Measurements from ENCODE around the gene CTDP1. TPM values are rescaled to one million over a fixed set of nuclear protein-coding genes. Genes with fewer than 3 reads are reported as not detected.
"Not testable (repeated sequence)": the region's sequence is repeated elsewhere in the genome, so short reads cannot be mapped to it uniquely, and the experiment has no call there.

The CTDP1 gene
- total RNA-seq, 1 experiment from 2014 or later: 12.4 TPM

DNA sequence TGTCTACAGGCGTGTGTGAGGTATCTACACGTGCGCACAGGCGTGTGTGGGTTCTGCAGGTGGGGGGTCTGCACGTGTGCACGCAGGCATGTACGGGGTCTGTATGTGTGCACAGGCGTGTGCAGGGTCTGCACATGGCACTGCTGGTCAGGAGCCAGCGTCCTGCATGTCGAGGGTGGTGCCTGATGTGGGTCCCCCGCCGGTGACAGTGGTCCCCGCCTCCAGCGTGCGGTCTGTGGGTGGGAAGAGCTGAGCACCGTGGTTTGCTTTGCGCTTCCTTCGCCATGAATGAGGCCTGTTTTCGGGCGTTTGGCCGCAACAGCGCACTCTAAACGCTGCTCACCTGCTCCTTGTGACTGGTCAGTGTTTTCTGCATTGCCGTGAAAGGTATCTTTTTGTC, 57.2 kb downstream of the CTDP1 start:
- no peak for DNase-seq (ENCODE audit: extremely low read depth, low read depth)

DNA sequence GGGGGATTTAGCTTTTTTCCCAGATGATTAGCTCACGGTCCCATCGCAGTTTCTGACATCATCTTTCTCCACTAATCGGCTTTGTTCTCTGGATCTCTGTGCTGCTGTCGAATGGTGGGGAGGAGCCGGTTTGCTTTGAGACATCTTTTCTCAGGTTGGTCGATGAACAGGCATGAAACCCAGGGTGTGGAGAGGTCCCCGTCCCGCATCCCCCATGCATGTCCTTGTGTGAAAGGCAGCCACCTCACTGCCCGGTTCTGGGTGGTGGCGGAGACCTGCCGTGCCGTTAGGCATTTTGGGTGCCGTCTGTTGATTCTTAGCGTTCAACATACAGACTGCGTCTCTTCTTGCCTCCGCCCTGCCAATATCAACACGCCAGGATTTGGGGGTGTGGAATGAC, 57.8 kb downstream of the CTDP1 start:
- no peak for DNase-seq (ENCODE audit: extremely low read depth, low read depth)

DNA sequence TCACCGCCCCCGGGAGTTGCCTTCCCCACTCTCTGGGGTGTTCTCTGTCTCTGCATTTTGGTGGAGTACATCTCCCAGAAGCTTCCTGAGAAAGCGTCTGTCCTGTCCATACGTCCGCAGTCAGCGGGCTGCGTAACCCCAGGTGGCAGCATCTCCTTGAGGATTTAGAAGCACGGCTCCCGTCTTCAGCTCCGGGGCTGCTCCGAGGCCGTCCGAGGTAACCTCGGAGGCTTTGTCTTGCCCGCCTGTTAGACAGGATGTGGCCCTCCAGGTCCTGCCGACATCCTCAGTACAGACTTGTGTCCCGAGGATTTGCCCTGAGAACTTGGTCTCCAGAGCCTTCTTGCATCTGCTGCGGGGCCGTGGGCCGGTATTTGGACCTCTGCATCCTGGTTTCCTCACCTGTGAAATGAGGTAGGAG, 58.4 kb downstream of the CTDP1 start:
- DNase-seq (ENCODE audit: extremely low read depth, low read depth): no peak

DNA sequence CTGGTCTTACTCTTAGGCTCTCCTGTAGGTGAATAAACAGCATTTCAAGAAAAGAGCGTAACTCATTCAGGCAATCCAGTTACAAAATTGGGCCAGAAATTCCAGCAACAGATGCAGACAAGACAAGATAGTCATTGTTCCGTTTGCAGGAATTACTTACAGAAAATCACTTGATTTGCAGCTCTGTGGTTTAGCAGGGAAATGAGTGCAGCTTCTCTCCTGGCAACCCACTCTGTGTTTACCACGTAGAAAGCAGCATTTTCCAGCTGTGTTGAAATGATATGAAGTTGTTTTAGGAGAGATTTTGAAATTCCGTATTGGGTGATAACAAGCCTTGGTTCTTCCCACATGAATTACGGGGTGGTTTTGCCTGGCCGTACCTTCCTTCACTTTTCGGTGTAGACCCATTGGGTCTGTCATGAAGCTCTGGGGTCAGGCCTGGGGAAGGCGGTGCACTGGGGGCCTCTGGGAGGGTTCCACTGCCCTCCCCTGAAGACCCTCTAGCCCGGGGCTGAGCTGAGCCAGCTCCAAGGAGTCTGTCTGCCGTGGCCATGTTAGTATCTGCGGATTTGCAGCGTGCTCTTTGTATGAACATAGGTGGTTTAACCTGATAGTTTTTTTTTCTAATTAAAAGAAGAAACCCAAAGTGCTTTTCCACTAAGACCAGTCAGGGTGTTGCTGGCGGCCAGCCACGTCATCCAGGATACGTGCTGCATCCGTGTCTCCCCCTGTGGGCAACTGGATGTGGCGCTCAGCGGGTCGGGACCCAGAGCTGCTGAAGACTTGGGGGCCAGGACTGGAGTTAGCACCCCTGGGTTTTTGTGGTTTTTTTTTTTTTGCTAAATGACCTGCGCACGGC, 59.2 kb downstream of the CTDP1 start:
- no peak for DNase-seq (ENCODE audit: extremely low read depth, low read depth)

DNA sequence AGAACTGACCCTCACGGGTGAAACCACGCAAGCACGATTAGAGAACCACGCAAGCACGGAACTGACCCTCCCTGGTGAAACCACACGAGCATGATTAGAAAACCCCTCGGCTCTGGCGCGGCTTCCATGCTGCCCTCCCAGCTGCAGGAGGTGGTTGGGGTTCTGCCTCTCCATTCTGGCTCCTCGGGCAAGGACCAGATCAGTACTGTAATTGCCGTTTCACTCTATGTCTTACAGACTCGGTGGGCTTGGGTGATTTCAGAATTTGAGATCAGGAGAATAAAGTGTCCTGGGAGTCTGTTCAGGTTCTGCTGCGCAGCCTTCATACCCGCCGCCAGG, 59.8 kb downstream of the CTDP1 start:
- DNase-seq (ENCODE audit: extremely low read depth, low read depth): no peak

DNA sequence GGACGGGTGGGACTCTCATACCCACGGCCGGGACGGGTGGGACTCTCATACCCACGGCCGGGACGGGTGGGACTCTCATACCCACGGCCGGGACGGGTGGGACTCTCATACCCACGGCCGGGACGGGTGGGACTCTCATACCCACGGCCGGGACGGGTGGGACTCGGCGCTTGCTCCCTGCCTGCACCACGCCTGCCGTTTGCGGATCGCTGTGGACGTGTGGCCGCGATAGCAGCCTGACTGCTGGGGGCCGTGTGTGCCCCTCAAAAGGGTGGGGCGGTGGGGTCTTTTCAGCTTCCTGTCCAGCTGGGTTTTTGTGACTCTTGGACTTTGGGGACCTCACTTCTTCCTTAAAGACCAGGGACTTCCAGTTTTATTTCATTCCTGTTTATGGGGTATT, 60.4 kb downstream of the CTDP1 start:
- DNase-seq (ENCODE audit: extremely low read depth, low read depth): not testable (repeated sequence)

DNA sequence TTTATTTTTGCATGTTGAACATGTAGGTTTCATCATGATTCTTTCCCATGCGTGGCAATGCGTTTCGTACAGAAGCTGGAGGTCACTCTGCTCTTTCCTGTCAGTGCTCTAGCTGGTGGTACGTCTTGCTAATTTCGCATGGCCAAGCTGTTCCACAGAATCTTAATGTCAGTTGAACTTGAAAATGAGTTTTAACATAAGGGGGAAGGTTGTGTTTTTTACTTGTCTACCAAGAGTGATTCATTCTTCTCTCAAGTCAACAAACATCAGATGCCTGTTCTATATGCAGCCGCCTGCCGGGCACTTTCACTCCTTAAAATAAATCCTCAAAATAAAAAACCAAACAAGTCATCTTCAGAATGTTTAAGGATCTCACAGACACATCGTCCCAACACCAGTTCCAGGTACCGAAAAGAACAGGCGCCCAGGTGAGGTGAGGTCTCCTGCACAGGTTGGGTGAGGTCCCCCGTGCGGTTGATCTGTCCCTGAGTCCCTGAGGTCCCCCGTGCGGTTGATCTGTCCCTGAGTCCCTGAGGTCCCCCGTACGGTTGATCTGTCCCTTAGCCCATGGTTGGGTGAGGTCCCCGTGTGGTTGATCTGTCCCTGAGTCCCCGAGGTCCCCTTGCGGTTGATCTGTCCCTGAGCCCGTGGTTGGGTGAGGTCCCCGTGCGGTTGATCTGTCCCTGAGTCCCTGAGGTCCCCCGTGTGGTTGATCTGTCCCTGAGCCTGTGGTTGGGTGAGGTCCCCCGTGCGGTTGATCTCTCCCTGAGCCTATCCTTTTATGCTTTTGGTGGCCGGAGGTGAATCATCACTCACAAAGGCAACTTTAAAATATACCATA, 61.1 kb downstream of the CTDP1 start:
- DNase-seq (ENCODE audit: extremely low read depth, low read depth): no peak

DNA sequence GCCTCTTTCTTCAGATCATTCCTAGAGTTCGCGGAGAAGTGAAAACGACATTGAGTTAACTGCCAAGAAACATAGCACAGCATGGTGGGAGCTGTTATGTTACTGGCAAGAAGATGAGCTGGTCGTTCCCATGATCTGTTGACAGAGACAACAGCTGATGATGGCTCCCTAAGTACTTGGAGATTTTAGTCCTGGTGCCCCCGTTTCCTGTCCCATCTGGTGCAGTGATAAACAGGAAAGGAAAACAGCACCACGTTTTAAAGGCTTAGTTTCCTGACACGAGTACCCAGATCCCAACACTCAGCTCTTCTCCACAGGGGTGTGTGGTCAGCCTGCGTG, 61.7 kb downstream of the CTDP1 start:
- no peak for DNase-seq (ENCODE audit: extremely low read depth, low read depth)

DNA sequence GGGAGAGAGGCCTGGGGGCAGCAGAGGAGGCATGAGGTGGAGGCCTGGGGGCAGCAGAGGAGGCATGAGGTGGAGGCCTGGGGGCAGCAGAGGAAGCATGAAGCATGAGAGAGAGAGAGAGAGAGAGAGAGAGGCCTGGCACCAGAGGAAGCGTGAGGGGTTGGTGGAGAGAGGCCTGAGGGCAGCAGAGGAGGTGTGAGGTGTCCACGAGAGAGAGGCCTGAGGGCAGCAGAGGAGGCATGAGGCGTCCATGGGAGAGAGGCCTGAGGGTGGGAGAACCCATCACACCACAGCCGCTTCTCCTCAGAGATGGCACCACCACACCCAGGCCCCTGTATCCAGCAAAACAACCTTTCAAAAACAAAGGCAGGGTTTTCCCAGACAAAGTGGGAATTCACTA, 62.5 kb downstream of the CTDP1 start:
- DNase-seq (ENCODE audit: extremely low read depth, low read depth): no peak

DNA sequence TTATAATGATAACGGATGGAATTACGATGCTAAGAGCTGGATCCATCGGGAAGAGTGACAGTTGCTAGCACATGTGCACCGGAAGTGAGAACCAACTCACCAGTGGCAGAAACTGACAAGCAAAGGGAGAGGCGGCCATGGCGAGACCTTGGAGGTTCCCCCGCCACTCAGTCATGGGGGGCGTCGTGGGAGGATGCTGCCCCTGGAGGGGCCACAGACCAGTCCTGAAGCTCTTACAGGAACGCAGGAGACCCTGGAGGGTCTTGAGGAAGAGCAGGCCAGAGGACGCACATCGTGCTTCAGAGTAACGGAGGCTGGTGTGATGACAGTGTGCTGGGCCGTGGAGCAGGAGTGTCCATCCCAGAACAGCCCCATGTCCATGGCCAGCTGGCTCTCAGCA, 65.0 kb downstream of the CTDP1 start:
- no peak for DNase-seq (ENCODE audit: extremely low read depth, low read depth)

DNA sequence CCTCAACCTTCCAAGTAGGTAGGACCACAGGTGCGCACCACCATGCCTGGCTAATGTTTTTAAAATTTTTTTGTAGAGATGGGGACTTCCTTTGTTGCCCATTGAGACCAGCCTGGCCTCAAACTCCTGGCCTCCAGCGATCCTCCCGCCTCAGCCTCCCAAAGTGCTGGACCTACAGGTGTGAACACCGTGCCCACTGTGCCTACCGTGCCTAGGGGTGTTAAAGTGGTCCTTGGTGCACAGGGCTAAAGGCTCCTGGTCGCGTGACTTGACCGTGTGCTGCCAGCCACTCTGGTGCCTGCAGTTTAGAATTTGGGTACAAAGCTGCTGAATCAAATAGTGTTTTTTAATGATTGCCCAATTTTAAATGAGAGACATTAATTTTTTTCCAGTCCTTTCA, 67.1 kb downstream of the CTDP1 start:
- DNase-seq (ENCODE audit: extremely low read depth, low read depth): no peak

DNA sequence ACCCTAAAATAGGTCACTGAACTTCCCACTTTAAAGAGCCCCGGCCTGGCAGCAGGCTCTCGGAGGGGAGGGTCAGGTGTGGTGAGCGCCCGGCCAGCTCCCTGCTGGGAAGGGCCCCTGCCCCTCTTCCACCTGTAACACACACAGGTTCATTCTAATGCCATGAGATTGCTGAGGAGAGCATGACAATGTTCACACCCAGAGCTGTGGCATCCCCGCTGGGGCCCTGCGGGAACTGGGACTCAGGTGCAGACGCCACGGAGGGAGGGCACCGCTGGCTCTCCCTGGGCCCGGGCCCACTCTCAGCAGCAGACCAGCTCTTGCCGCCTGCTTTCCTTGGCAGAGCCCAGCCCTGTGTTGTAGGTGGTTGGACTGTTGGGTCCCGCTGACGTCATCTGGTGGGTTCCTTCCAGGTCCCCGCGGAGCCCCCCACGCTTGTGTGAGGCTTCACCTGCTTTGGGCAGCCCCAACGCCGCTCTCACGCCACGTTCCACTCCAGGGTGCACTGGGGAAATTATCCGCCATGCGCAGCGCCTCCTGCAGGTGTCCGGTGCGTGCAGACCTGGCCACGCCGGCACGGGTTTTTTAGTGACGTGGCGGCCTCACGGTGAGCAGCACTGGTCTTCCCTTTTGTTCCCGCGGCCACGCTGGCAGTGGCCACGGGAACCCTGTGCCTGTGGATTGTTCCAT, 67.7 kb downstream of the CTDP1 start:
- no peak for DNase-seq (ENCODE audit: extremely low read depth, low read depth)

DNA sequence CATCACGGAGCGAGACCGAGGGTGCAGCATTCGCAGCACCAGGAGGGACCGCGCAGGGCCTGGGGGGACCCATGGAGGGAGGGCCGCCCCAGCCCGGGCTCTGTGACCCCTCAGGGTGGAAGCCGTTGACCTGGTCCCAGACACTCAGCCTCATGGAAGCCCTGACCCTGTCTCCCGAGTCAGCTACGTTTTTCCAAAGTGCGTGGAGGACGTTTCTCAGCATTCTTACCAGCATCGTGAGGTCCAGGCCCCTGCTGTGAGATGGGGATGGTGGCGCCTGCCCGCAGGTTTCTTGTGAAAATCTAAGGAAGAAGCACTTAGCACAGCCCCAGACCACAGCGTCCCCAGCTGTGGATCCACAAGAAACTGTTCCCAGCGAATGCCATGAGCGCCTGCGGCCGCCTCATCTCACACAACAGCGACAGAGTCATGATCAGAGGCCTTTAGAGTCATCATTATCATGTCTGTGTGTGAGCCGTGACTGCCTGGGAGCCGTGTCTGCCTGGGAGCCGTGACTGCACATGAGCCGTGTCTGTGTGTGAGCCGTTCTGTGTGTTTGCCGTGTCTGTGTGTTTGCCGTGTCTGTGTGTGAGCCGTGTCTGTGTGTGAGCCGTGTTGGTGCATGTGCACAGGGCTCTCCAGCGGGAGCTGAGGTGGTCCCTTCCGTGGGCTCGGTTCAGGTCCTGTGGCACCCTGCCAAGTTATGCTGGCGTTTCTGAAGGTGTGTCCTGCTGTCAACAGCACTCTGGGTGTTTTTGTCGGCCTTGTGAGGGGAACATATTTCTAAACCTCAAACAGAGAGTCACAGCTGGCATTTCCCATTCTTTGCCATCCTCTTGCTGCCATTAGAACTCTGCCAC, 68.9 kb downstream of the CTDP1 start:
- no peak for DNase-seq (ENCODE audit: extremely low read depth, low read depth)

DNA sequence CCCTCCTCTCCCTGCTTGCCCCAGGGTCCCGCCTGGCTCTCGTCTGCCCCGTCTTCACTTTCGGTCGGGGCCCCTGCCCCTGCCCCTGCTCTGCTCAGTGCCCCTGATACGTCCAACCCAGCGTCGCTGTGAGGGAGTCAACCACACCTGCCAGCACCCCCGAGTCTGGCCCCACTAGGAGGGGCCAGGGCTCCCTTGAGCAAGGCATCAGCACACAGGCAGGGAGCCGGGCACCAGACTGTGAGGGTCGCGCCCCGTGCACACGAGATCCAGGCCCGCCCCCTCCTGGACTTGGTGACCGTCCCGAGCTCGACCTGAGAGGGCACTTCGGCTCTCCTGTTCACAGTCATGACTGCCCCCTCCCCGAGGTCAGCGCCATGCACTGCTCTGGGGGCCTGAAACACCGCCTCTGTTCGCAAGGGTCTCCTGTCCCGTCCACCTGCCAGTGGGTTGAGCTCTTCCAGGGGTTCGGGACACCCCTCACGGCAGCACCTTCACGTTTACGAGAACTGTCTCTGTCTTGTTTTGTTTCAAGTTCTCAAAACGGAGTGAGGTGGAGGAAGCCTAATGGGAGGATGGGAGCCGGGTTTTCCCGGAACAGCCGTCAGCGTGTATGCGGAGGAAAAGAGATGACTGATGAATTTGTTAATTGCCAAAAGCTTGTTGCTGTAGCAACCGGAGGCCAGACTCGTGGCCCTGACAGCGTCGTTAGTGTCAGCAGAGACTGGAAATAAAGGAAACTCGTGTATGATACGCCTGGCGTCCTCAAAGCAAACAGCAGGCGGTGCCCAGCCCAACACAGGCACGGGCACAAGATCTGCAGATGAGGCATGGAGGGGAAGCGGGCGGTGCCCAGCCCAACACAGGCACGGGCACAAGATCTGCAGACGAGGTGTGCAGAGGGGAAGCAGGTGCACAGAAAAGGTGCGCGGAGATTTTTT, 69.9 kb downstream of the CTDP1 start:
- no peak for DNase-seq (ENCODE audit: extremely low read depth, low read depth)

DNA sequence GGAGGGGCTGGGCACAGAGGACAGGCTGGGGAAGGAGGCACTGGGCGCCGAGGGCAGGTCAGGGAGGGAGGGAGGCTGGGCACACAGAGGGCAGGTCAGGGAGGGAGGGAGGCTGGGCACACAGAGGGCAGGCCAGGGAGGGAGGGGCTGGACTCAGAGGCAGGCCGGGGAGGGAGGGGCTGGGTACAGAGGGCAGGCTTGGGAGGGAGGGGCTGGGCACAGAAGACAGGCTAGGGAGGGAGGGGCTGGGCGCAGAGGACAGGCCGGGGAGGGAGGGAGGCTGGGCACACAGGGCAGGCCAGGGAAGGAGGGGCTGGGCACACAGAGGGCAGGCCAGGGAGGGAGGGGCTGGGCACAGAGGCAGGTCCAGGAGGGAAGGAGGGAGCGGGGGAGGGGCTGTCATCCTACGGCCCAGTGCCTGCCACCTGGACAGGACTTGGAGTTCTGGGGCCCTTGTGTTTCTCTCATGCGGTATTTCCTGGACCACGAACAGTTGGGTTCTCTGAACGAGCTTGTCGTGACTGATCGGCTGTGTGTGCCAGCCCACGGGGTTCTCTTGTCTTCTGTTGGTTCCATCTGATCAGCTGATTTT, 71.5 kb downstream of the CTDP1 start:
- DNase-seq (ENCODE audit: extremely low read depth, low read depth): no peak

DNA sequence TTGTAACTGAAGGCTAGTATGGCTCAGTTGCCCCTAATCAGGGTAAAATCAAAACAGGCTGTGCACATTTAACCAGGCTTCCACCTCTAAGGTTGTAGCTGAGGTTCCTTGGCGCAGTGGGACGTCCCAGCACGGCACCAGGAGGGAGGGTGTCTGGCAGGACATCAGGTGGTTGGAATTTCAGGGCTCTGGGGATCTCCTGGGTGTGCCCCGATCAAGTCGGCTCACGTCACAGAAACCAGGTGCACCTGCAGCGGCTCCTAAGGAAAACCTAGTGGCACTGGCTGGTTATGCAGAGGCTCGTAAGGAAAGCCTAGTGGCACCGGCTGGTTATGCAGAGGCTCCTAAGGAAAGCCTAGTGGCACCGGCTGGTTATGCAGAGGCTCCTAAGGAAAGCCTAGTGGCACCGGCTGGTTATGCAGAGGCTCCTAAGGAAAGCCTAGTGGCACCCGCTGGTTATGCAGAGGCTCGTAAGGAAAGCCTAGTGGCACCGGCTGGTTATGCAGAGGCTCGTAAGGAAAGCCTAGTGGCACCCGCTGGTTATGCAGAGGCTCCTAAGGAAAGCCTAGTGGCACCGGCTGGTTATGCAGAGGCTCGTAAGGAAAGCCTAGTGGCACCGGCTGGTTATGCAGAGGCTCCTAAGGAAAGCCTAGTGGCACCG, 72.4 kb downstream of the CTDP1 start:
- DNase-seq (ENCODE audit: extremely low read depth, low read depth): not testable (repeated sequence)

DNA sequence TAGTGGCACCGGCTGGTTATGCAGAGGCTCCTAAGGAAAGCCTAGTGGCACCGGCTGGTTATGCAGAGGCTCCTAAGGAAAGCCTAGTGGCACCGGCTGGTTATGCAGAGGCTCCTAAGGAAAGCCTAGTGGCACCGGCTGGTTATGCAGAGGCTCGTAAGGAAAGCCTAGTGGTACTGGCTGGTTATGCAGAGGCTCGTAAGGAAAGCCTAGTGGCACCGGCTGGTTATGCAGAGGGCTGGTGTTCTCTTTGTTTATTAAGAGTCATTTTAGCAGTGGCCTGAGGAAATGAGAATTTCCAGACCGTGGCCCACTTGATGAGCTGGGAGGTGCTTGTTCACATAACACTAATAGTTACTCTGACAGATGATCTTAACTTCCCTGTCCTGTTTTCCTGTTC, 73.3 kb downstream of the CTDP1 start:
- not testable (repeated sequence) for DNase-seq (ENCODE audit: extremely low read depth, low read depth)

DNA sequence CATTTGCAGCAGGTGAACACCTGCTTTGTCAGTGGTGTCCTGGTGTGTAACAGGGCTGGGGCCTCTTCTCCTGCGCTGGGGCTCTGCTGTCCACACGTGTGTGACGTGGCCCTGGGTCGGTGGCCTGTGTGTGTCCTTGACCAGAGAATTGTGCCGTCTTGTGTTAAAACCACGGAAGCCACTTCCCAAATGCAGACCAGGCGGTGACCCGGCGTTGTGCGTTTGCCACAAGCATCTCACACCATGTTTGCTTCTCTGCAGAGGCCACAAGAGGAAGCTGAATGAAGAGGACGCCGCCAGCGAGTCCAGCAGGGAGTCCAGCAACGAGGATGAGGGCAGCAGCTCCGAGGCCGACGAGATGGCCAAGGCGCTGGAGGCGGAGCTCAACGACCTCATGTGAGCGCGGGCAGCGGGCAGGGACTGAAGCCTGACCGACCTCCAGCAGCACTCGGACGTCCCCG, 73.8 kb downstream of the CTDP1 start:
- no peak for DNase-seq (ENCODE audit: extremely low read depth, low read depth)

Measured in NCI-H460 (cell line).